GM12873 (cell line): ENCODE results near the gene ZFP30.

Experiments used
- CTCF ChIP-seq: IDR thresholded peaks from 2 replicates; pipeline ENCODE4 v1.5.1; 2012; ENCODE audit warnings: low read depth, mild to moderate bottlenecking, moderate library complexity, low read length, control low read depth; ENCODE audit not compliant: insufficient read depth; ENCODE audit errors: missing control alignments

The ZFP30 gene

GRCh38 chr19:37669450-37669914, 14.2 kb upstream of the ZFP30 start:
- TF ChIP-seq CTCF = no peak

- TF ChIP-seq CTCF = no peak
Observed at GRCh38 chr19:37655689-37656371, 565 bp upstream of the ZFP30 start.

- TF ChIP-seq CTCF = peak; percentile 1
Observed at GRCh38 chr19:37654629-37655300, 500 bp downstream of the ZFP30 start.

- TF ChIP-seq CTCF = no peak
Observed at GRCh38 chr19:37654118-37654517, 1.1 kb downstream of the ZFP30 start.

- no peak for TF ChIP-seq CTCF
Observed at GRCh38 chr19:37635076-37636056, 19.9 kb downstream of the ZFP30 start.

GRCh38 chr19:37594982-37595382, 60.3 kb downstream of the ZFP30 start:
- TF ChIP-seq CTCF = no peak

- TF ChIP-seq CTCF = no peak
Observed at GRCh38 chr19:37594304-37594981, 60.8 kb downstream of the ZFP30 start, which contains the start of the genes ZNF540 and ZNF571. Gene ZNF540 (plus strand): TSS chr19:37594876. CDS start chr19:37598448, 3,572 bp downstream. Gene ZNF571 (minus strand): TSS chr19:37594792. CDS start chr19:37586676, 8,116 bp downstream.
